Cardiac muscle cell (in vitro differentiated cells and primary cell): ENCODE measurements around the gene DDC. TPM values are rescaled to one million over a fixed set of nuclear protein-coding genes. Genes with fewer than 3 reads are reported as not detected.

ENCODE experiments used
- DNase-seq, 2 donors: peaks; one replicate each; pipeline versions ENCODE4 v3.0.0 to v3.0.0-alpha.2; 2010 to 2017; ENCODE audit warnings: low read depth in 1 of 2, low spot score in 1 of 2
- H3K27ac ChIP-seq: fragments of 200-600 bp; sonication (generic); 2 replicates; pipeline ENCODE4 v1.5.1; 2016
- H3K27me3 ChIP-seq: fragments of 200-600 bp; sonication (generic); 2 replicates; pipeline ENCODE4 v1.6.0; 2016; ENCODE audit warnings: control low read depth
- H3K36me3 ChIP-seq: fragments of 200-600 bp; sonication (generic); 2 replicates; pipeline ENCODE4 v1.5.1; 2016; ENCODE audit warnings: control low read depth
- H3K4me1 ChIP-seq: fragments of 200-600 bp; sonication (generic); 2 replicates; pipeline ENCODE4 v1.8.1; 2017; ENCODE audit warnings: low read depth, mild to moderate bottlenecking, mixed run types
- H3K4me3 ChIP-seq: fragments of 200-600 bp; sonication (generic); 2 replicates; pipeline ENCODE4 v1.5.1; 2016; ENCODE audit warnings: mild to moderate bottlenecking
- H3K9me3 ChIP-seq: fragments of 200-600 bp; sonication (generic); 2 replicates; pipeline ENCODE4 v1.5.1; 2017; ENCODE audit warnings: low read depth, mild to moderate bottlenecking, control low read depth
- CTCF ChIP-seq: IDR thresholded peaks from 2 replicates; pipeline ENCODE4 v1.5.1; 2012; ENCODE audit warnings: low read depth, mild to moderate bottlenecking, low read length
- polyA plus RNA-seq: library from polyadenylated mRNA; unstranded; fragments of >200 nt; fragmentation: Nextera tagmentation; extraction: Ambion mirVana; gene quantifications from 2 replicates; pipeline ENCODE4 v1.2.1, GENCODE V29; 2016
- total RNA-seq: library from RNA; depleted of rRNA; stranded (reverse); fragments of >200 nt; gene quantifications from 2 replicates; pipeline ENCODE4 v1.2.3, GENCODE V29; 2016

DDC gene
- total and polyA plus RNA-seq, 2 experiments from 2014 or later: not detected

- Histone ChIP-seq H3K4me3 (no peak overlapping the region), H3K27me3 (peaks cover 3% of the 10 kb centered on the region), H3K27ac (no peak overlapping the region), H3K36me3 (no peaks in the 10 kb centered on the region), H3K9me3 (no peaks in the 10 kb centered on the region), H3K4me1 (no peaks in the 10 kb centered on the region)
- DNase-seq: no peak
- TF ChIP-seq CTCF: no peak
Observed at GRCh38 chr7:50431316-50431715, 133.9 kb downstream of the DDC start.

GRCh38 chr7:50428911-50429310 is 136.3 kb downstream of the DDC start:
- TF ChIP-seq CTCF: no peak
- H3K9me3 ChIP-seq: no peaks in the 10 kb centered on the region
- H3K36me3 ChIP-seq: no peaks in the 10 kb centered on the region

GRCh38 chr7:50427518-50427917 is 137.7 kb downstream of the DDC start:
- Histone ChIP-seq H3K4me1 (no peaks in the 10 kb centered on the region), H3K27me3 (peaks cover 3% of the 10 kb centered on the region), H3K9me3 (no peaks in the 10 kb centered on the region), H3K27ac (no peak overlapping the region), H3K4me3 (no peak overlapping the region), H3K36me3 (no peaks in the 10 kb centered on the region)
- no peak for TF ChIP-seq CTCF
- no peak for DNase-seq

More at GRCh38 chr7:50428911-50429310, 136.3 kb downstream of the DDC start:
- DNase-seq: no peak
- no peak overlapping the region for H3K27ac ChIP-seq
- H3K4me1 ChIP-seq: no peaks in the 10 kb centered on the region
- H3K4me3 ChIP-seq: no peak overlapping the region
- peaks cover 3% of the 10 kb centered on the region for H3K27me3 ChIP-seq

GRCh38 chr7:50426280-50427045 is 138.7 kb downstream of the DDC start:
- Histone ChIP-seq H3K36me3 (no peaks in the 10 kb centered on the region), H3K9me3 (no peaks in the 10 kb centered on the region), H3K4me1 (no peaks in the 10 kb centered on the region), H3K27me3 (peaks cover 3% of the 10 kb centered on the region), H3K4me3 (no peak overlapping the region), H3K27ac (no peak overlapping the region)
- no peak for TF ChIP-seq CTCF
- no peak for DNase-seq

GRCh38 chr7:50425318-50425717 is 139.9 kb downstream of the DDC start:
- no peak for TF ChIP-seq CTCF
- Histone ChIP-seq H3K27ac (no peak overlapping the region), H3K4me1 (no peaks in the 10 kb centered on the region), H3K36me3 (no peaks in the 10 kb centered on the region), H3K9me3 (no peaks in the 10 kb centered on the region), H3K27me3 (peaks cover 3% of the 10 kb centered on the region), H3K4me3 (no peak overlapping the region)
- no peak for DNase-seq
